ENCODE data around the gene ATG7. TPM values are rescaled to one million over a fixed set of nuclear protein-coding genes. Genes with fewer than 3 reads are reported as not detected.
"Not testable (repeated sequence)": the region's sequence is repeated elsewhere in the genome, so short reads cannot be mapped to it uniquely, and the experiment has no call there.

The ATG7 gene
- total RNA-seq, 1 experiment from 2014 or later: 56.1 TPM

GRCh38 chr3:11499144-11499543, 226.9 kb downstream of the ATG7 start:
- Histone ChIP-seq H3K4me1 (replicated peaks; ENCODE audit: insufficient read depth) (peaks cover 40% of the 10 kb centered on the region), H4K20me1 (ENCODE audit: insufficient read depth) (no peaks in the 10 kb centered on the region), H3K36me3 (ENCODE audit: low read depth) (no peaks in the 10 kb centered on the region), H3K9me3 (ENCODE audit: insufficient read depth, low read depth) (no peaks in the 10 kb centered on the region), H3K27ac (peak overlapping the region; percentile 79), H3K27me3 (ENCODE audit: insufficient read depth, low read depth) (no peaks in the 10 kb centered on the region), H3K4me3 (no peak overlapping the region), H3K4me2 (peak overlapping the region; percentile 49), H3K9me2 (ENCODE audit: insufficient read depth) (no peaks in the 10 kb centered on the region), H2AFZ (no peak overlapping the region), H3K79me2 (ENCODE audit: low read depth) (no peaks in the 10 kb centered on the region), H3F3A (ENCODE audit: insufficient read depth, low read depth) (peaks cover 30% of the 10 kb centered on the region)
- CTCF ChIA-PET: no interaction called here
- TF ChIP-seq CTCF (conservative IDR thresholded peaks at IDR 0.05) (no peak), EZH2 (IDR thresholded peaks at IDR 0.05; ENCODE audit: low read depth) (no peak)
- intact Hi-C loops (cut with micrococcal nuclease; ENCODE audit: unreplicated experiment): loop anchor here (1.0 kb wide), 1 partner anchor 101 kb away; no protein-coding TSS in a partner anchor
- POLR2A ChIA-PET (ENCODE audit: unreplicated experiment): no interaction called here
- no TSS peak for BruUV-seq (replicated peaks)
- DNase-seq: peak; percentile 49 to 81

DNA sequence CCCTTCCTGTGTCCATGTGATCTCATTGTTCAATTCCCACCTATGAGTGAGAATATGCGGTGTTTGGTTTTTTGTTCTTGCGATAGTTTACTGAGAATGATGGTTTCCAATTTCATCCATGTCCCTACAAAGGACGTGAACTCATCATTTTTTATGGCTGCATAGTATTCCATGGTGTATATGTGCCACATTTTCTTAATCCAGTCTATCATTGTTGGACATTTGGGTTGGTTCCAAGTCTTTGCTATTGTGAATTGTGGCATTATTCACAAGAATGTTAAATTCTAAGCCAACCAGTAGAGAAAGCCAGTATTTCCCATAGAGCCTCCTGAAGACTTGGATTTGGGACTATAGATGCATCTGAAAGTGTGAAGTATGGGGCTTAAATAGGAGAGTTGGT, 230.2 kb downstream of the ATG7 start:
- Histone ChIP-seq H3K4me1 (replicated peaks; ENCODE audit: insufficient read depth) (peaks cover 25% of the 10 kb centered on the region), H3F3A (ENCODE audit: insufficient read depth, low read depth) (peaks cover 23% of the 10 kb centered on the region)
- H2AFZ ChIP-seq; DNase-seq; H3K4me3 ChIP-seq; H4K20me1 ChIP-seq (ENCODE audit: insufficient read depth); H3K79me2 ChIP-seq (ENCODE audit: low read depth); H3K27me3 ChIP-seq (ENCODE audit: insufficient read depth, low read depth); CTCF ChIA-PET; POLR2A ChIA-PET (ENCODE audit: unreplicated experiment); H3K9me2 ChIP-seq (ENCODE audit: insufficient read depth); H3K9me3 ChIP-seq (ENCODE audit: insufficient read depth, low read depth); BruUV-seq (replicated peaks); intact Hi-C loops (cut with micrococcal nuclease; ENCODE audit: unreplicated experiment); H3K27ac ChIP-seq; H3K36me3 ChIP-seq (ENCODE audit: low read depth); H3K4me2 ChIP-seq: not testable (repeated sequence)

- no peaks in the 10 kb centered on the region for H3K27me3 ChIP-seq (ENCODE audit: insufficient read depth, low read depth)
- no peak overlapping the region for H3K4me3 ChIP-seq
- peaks cover 11% of the 10 kb centered on the region for H3K4me1 ChIP-seq (replicated peaks; ENCODE audit: insufficient read depth)
- no peaks in the 10 kb centered on the region for H3K79me2 ChIP-seq (ENCODE audit: low read depth)
- no TSS peak for BruUV-seq (replicated peaks)
- no peaks in the 10 kb centered on the region for H3K9me3 ChIP-seq (ENCODE audit: insufficient read depth, low read depth)
- no peaks in the 10 kb centered on the region for H3K36me3 ChIP-seq (ENCODE audit: low read depth)
- POLR2A ChIA-PET (ENCODE audit: unreplicated experiment): interaction anchor here (0.6 kb wide), 1 partner anchor 112 kb away, joined by 3 read pairs; no protein-coding TSS in a partner anchor
- no peak for DNase-seq
- H3K27ac ChIP-seq: no peak overlapping the region
- TF ChIP-seq CTCF (conservative IDR thresholded peaks at IDR 0.05) (no peak), EZH2 (IDR thresholded peaks at IDR 0.05; ENCODE audit: low read depth) (no peak)
- CTCF ChIA-PET: interaction anchor here (0.6 kb wide), 2 partner anchors 31 to 105 kb away, joined by 3 to 5 read pairs; no protein-coding TSS in a partner anchor
- H4K20me1 ChIP-seq (ENCODE audit: insufficient read depth): no peaks in the 10 kb centered on the region
- H3F3A ChIP-seq (ENCODE audit: insufficient read depth, low read depth): no peaks in the 10 kb centered on the region; the same call in 1 of the 2 replicates
- no peaks in the 10 kb centered on the region for H3K9me2 ChIP-seq (ENCODE audit: insufficient read depth)
- no peak overlapping the region for H3K4me2 ChIP-seq
- intact Hi-C loops (cut with micrococcal nuclease; ENCODE audit: unreplicated experiment): no loop called here
- no peak overlapping the region for H2AFZ ChIP-seq
Measured at GRCh38 chr3:11507719-11508118, 235.5 kb downstream of the ATG7 start.

All from PC-9 (cell line).